Natural killer cell (primary cell): Measurements from ENCODE around the gene PCLO. TPM values are rescaled to one million over a fixed set of nuclear protein-coding genes. Genes with fewer than 3 reads are reported as not detected.

Experiments used
- ATAC-seq, 3 donors: fragments of 150-1000 bp in 2 of 3; fragments of 200-7000 bp in 1 of 3; cut with Tn5 transposase; 1 replicate in 1 of 3; 2 replicates in 2 of 3; pipeline ENCODE4 v1.10.0; 2021; ENCODE audit warnings: mild to moderate bottlenecking in 2 of 3, moderate library complexity in 2 of 3
- DNase-seq, 2 donors: peaks; one replicate each; pipeline versions ENCODE4 v3.0.0 to v3.0.0-alpha.2; 2013 to 2021; ENCODE audit warnings: mixed read lengths in 1 of 2
- H3K27ac ChIP-seq: one replicate; pipeline ENCODE4 v1.5.1; 2013; ENCODE audit warnings: mild to moderate bottlenecking, low read length
- H3K27me3 ChIP-seq: one replicate; pipeline ENCODE4 v1.6.1; 2013; ENCODE audit warnings: low read length; ENCODE audit not compliant: control insufficient read depth, insufficient read depth
- H3K36me3 ChIP-seq: one replicate; pipeline ENCODE4 v1.6.1; 2013; ENCODE audit warnings: low read length; ENCODE audit not compliant: control insufficient read depth, insufficient read depth
- H3K4me1 ChIP-seq: one replicate; pipeline ENCODE4 v1.6.1; 2013; ENCODE audit warnings: low read length; ENCODE audit not compliant: control insufficient read depth, insufficient read depth
- H3K4me3 ChIP-seq: one replicate; pipeline ENCODE4 v1.5.1; 2013; ENCODE audit warnings: low read length
- H3K9me3 ChIP-seq: one replicate; pipeline ENCODE4 v1.6.1; 2013; ENCODE audit warnings: low read length; ENCODE audit not compliant: control insufficient read depth, insufficient read depth
- H3K27ac Mint-ChIP-seq, 2 donors: one replicate each; pipeline ENCODE4 v1.8.0; 2022; ENCODE audit warnings: mild to moderate bottlenecking in 2 of 2, mixed read lengths in 2 of 2, moderate library complexity in 1 of 2
- H3K27me3 Mint-ChIP-seq, 2 donors: one replicate each; pipeline ENCODE4 v1.8.0; 2022; ENCODE audit warnings: low read depth in 2 of 2, mixed read lengths in 2 of 2
- H3K36me3 Mint-ChIP-seq: one replicate; pipeline ENCODE4 v1.8.0; 2022; ENCODE audit warnings: mixed read lengths
- H3K4me1 Mint-ChIP-seq, 2 donors: one replicate each; pipeline ENCODE4 v1.8.0; 2022; ENCODE audit warnings: mixed read lengths in 2 of 2
- H3K4me3 Mint-ChIP-seq: one replicate; pipeline ENCODE4 v1.8.0; 2022; ENCODE audit warnings: mild to moderate bottlenecking, moderate library complexity, mixed read lengths
- H3K9me3 Mint-ChIP-seq, 2 donors: one replicate each; pipeline ENCODE4 v1.8.0; 2022; ENCODE audit warnings: mixed read lengths in 2 of 2
- CTCF ChIP-seq: fragments of 200-600 bp; IDR thresholded peaks from one replicate; pipeline ENCODE4 v1.8.0; 2022; ENCODE audit warnings: antibody characterized with exemption
- WGBS: methylation state at CpG from one replicate; pipeline ENCODE4 v1.1.7; 2013; ENCODE audit warnings: missing lambda C conversion rate; ENCODE audit not compliant: insufficient coverage; 5-methylcytosine and 5-hydroxymethylcytosine counted together
- intact Hi-C: fragments of 100-400 bp; cut with micrococcal nuclease; formaldehyde crosslinking; loops from one replicate; pipeline ENCODE4 v1.14.2; 2022
- total RNA-seq, 4 donors: library from RNA; stranded (reverse); fragments of 120-200 nt in 1 of 4; gene quantifications; one replicate each; pipeline versions ENCODE4 v1.2.3 to v1.2.4, GENCODE V29; 2013 to 2022

The PCLO gene
- total RNA-seq, 3 donors from 2014 or later (not counting 1 experiment from before 2014, with no cell fraction given), result not detected

- H3K4me1 Mint-ChIP-seq, result no peaks in the 10 kb centered on the region
Measured at GRCh38 chr7:83015916-83016315, 146.8 kb downstream of the PCLO start.

DNA sequence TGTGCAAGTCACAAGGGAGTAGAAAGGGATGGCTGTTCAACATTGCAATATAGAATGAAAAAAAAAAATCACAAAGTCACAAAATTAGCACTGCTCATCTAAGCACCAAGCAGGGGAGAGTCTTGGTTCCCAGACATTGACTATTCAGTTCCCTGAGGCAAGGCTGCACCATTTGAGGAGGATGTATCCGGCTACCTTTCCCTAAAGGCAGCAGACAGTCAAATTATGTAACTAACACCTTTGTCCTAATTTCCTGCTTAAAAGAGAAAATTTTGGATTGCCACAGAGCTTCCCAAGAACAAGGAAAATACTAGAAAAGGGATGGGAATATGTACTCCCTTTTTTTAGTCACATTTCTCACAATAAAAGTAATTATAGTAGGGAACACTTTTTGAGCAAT, 148.1 kb downstream of the PCLO start:
- no peak for TF ChIP-seq CTCF
- H3K4me3 Mint-ChIP-seq, result no peak overlapping the region
- H3K27ac Mint-ChIP-seq, result no peak overlapping the region
- no peaks in the 10 kb centered on the region for H3K27me3 Mint-ChIP-seq
- H3K4me3 ChIP-seq, result no peak overlapping the region
- H3K36me3 Mint-ChIP-seq, result peaks cover 8% of the 10 kb centered on the region
- no peaks in the 10 kb centered on the region for H3K36me3 ChIP-seq
- WGBS, result 83% methylated on average over 1 of the region's 1 CpG
- no peaks in the 10 kb centered on the region for H3K4me1 Mint-ChIP-seq
- no peak for ATAC-seq
- H3K9me3 Mint-ChIP-seq, result peaks cover 11 to 22% of the 10 kb centered on the region in 2 donors
- H3K27me3 ChIP-seq, result no peaks in the 10 kb centered on the region
- H3K27ac ChIP-seq, result no peak overlapping the region
- no peaks in the 10 kb centered on the region for H3K4me1 ChIP-seq
- no peak for DNase-seq
- intact Hi-C loops, result no loop called here
- no peaks in the 10 kb centered on the region for H3K9me3 ChIP-seq

More at GRCh38 chr7:83015916-83016315, 146.8 kb downstream of the PCLO start:
- ATAC-seq (no peak), DNase-seq (no peak)
- Histone ChIP-seq H3K4me1 (no peaks in the 10 kb centered on the region), H3K9me3 (no peaks in the 10 kb centered on the region), H3K27ac (no peak overlapping the region), H3K4me3 (no peak overlapping the region), H3K27me3 (no peaks in the 10 kb centered on the region), H3K36me3 (no peaks in the 10 kb centered on the region)
- Mint-ChIP-seq H3K9me3 (peaks cover 8 to 20% of the 10 kb centered on the region in 2 donors), H3K4me3 (no peak overlapping the region), H3K27me3 (no peaks in the 10 kb centered on the region), H3K36me3 (peaks cover 8% of the 10 kb centered on the region), H3K27ac (no peak overlapping the region)
- intact Hi-C loops, result no loop called here
- 82% methylated on average over 2 of the region's 2 CpGs for WGBS
- TF ChIP-seq CTCF, result no peak

DNA sequence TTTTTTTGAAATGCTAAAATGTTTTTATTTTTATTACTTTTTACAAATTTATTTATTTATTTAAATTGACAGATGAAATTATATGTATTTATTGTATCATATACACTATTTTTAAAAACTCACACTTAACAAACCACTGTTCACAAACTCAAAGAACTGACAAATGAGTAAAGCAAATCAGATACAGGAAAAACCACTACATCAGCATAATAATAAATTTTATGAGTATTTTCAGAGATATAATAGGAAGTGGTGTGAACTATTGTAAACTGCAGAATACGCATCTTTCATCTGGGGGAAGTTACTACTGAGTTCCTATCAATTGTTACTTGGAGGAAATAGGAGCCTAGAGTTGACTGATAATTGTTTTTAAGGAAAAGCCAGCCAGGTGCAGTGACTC, 150.7 kb downstream of the PCLO start:
- 86% methylated on average over 1 of the region's 1 CpG for WGBS
- no peak for ATAC-seq
- Histone ChIP-seq H3K9me3 (no peaks in the 10 kb centered on the region), H3K4me1 (no peaks in the 10 kb centered on the region), H3K36me3 (no peaks in the 10 kb centered on the region), H3K27me3 (no peaks in the 10 kb centered on the region), H3K4me3 (no peak overlapping the region), H3K27ac (no peak overlapping the region)
- no peak overlapping the region for H3K27ac Mint-ChIP-seq
- H3K9me3 Mint-ChIP-seq, result peaks cover 9 to 20% of the 10 kb centered on the region in 2 donors
- no peaks in the 10 kb centered on the region for H3K27me3 Mint-ChIP-seq
- no peaks in the 10 kb centered on the region for H3K4me1 Mint-ChIP-seq
- peaks cover 4% of the 10 kb centered on the region for H3K36me3 Mint-ChIP-seq
- intact Hi-C loops, result no loop called here
- DNase-seq, result no peak
- TF ChIP-seq CTCF, result no peak
- H3K4me3 Mint-ChIP-seq, result no peak overlapping the region

GRCh38 chr7:83005410-83005809, 157.3 kb downstream of the PCLO start:
- Mint-ChIP-seq H3K36me3 (no peaks in the 10 kb centered on the region), H3K27ac (no peak overlapping the region), H3K27me3 (no peaks in the 10 kb centered on the region), H3K9me3 (peaks cover 19 to 24% of the 10 kb centered on the region in 2 donors), H3K4me3 (no peak overlapping the region), H3K4me1 (no peaks in the 10 kb centered on the region)
- Histone ChIP-seq H3K27ac (no peak overlapping the region), H3K36me3 (no peaks in the 10 kb centered on the region), H3K9me3 (no peaks in the 10 kb centered on the region), H3K27me3 (no peaks in the 10 kb centered on the region), H3K4me1 (no peaks in the 10 kb centered on the region), H3K4me3 (no peak overlapping the region)
- no peak for TF ChIP-seq CTCF
- WGBS, result 13% methylated on average over 1 of the region's 1 CpG
- ATAC-seq (no peak), DNase-seq (no peak)
- intact Hi-C loops, result no loop called here
